Smooth muscle cell (in vitro differentiated cells): ENCODE data around the gene RNF38. TPM values are rescaled to one million over a fixed set of nuclear protein-coding genes. Genes with fewer than 3 reads are reported as not detected.

Experiments used
- DNase-seq: peaks from one replicate; lab custom pipeline; 2025; ENCODE audit not compliant: unreplicated experiment; lab: John Stamatoyannopoulos, UW
- H2AFZ ChIP-seq: fragments of 200-600 bp; sonication (generic); 2 replicates; pipeline ENCODE4 v1.6.0; 2016; ENCODE audit warnings: antibody characterized with exemption, low read depth, mild to moderate bottlenecking
- H3F3A ChIP-seq: fragments of 200-600 bp; sonication (generic); 2 replicates; pipeline ENCODE4 v1.6.0; 2017; ENCODE audit warnings: antibody characterized with exemption, low read depth
- H3K27ac ChIP-seq: fragments of 200-600 bp; sonication (generic); 2 replicates; pipeline ENCODE4 v1.5.1; 2016; ENCODE audit warnings: low read depth, mild to moderate bottlenecking
- H3K27me3 ChIP-seq: fragments of 200-600 bp; sonication (generic); 2 replicates; pipeline ENCODE4 v1.6.1; 2016; ENCODE audit warnings: low read depth, mild to moderate bottlenecking
- H3K36me3 ChIP-seq: fragments of 200-600 bp; sonication (generic); 2 replicates; pipeline ENCODE4 v1.5.1; 2016; ENCODE audit warnings: low read depth
- H3K4me1 ChIP-seq: fragments of 200-600 bp; sonication (generic); 2 replicates; pipeline ENCODE4 v1.5.1; 2016; ENCODE audit warnings: low read depth
- H3K4me2 ChIP-seq: fragments of 200-600 bp; sonication (generic); 2 replicates; pipeline ENCODE4 v1.6.0; 2016; ENCODE audit warnings: mild to moderate bottlenecking
- H3K4me3 ChIP-seq: fragments of 200-600 bp; sonication (generic); 2 replicates; pipeline ENCODE4 v1.5.1; 2016; ENCODE audit warnings: mild to moderate bottlenecking
- H3K79me2 ChIP-seq: fragments of 200-600 bp; sonication (generic); 2 replicates; pipeline ENCODE4 v1.6.0; 2016; ENCODE audit warnings: low read depth, mild to moderate bottlenecking
- H3K9ac ChIP-seq: fragments of 200-600 bp; sonication (generic); 2 replicates; pipeline ENCODE4 v1.6.0; 2016; ENCODE audit warnings: low read depth
- H3K9me3 ChIP-seq: fragments of 200-600 bp; sonication (generic); replicated peaks from 2 replicates; pipeline ENCODE4 v1.5.1; 2016; ENCODE audit warnings: low read depth
- H4K20me1 ChIP-seq: fragments of 200-600 bp; sonication (generic); 2 replicates; pipeline ENCODE4 v1.6.0; 2016; ENCODE audit warnings: low read depth
- WGBS: methylation state at CpG from one replicate; pipeline ENCODE4 v1.1.7; 2016; ENCODE audit warnings: low lambda C conversion rate; 5-methylcytosine and 5-hydroxymethylcytosine counted together
- polyA plus RNA-seq: library from polyadenylated mRNA; unstranded; fragments of >200 nt; fragmentation: Nextera tagmentation; extraction: Ambion mirVana; gene quantifications from 2 replicates; pipeline ENCODE4 v1.2.1, GENCODE V29; 2016
- total RNA-seq: library from RNA; depleted of rRNA; stranded (reverse); fragments of >200 nt; gene quantifications from 2 replicates; pipeline ENCODE4 v1.2.3, GENCODE V29; 2014
- TF ChIP-seq, protein P1 (sequence below): fragments of 200-600 bp; sonication (generic); IDR thresholded peaks from 2 replicates; pipeline ENCODE4 v1.5.1; 2017; ENCODE audit warnings: borderline replicate concordance, mild to moderate bottlenecking, antibody characterized with exemption; ENCODE audit not compliant: insufficient read depth, poor library complexity, severe bottlenecking

The RNF38 gene
- total and polyA plus RNA-seq, 2 experiments from 2014 or later = 10.1 to 27.5 TPM

DNA sequence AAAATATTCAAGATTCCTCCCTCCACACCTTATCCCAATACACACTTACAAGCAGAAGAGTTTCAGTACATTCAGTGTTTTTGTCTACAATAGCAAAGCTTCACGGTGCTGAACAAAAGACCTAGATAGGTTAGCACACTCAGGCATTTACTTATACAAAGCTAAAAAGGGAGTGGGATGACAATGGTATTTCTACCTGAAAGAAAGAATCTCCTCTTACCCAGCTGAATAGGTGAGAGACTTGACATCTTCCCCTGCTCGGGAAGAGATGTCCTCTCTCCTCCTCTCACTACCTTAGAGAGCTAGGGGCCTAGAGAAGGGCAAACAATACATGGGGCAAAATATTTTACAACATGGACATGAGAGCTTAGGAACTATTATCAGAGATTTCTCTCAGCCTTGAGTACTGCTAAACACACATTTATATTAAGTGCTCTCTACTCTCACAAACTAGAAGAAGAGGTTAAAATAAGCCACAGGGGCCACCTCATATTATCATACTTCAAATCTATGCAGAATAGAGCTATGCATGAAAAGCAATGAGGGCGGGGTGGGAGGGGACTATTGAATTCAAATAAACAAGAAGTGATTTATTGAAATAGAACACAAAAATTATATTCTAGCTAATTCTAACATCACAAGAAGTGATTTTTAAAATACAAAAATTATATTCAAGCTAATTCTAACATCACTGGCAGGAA, 38.6 kb upstream of the RNF38 start:
- Histone ChIP-seq H3K9me3 (no peaks in the 10 kb centered on the region), H4K20me1 (peaks cover 89% of the 10 kb centered on the region), H3F3A (no peaks in the 10 kb centered on the region), H3K36me3 (no peaks in the 10 kb centered on the region), H3K79me2 (peaks cover 47% of the 10 kb centered on the region), H3K27ac (no peak overlapping the region), H3K4me3 (no peak overlapping the region), H2AFZ (no peak overlapping the region), H3K9ac (no peak overlapping the region), H3K4me2 (no peak overlapping the region), H3K4me1 (peaks cover 16% of the 10 kb centered on the region), H3K27me3 (no peaks in the 10 kb centered on the region)
- TF ChIP-seq, protein P1, sequence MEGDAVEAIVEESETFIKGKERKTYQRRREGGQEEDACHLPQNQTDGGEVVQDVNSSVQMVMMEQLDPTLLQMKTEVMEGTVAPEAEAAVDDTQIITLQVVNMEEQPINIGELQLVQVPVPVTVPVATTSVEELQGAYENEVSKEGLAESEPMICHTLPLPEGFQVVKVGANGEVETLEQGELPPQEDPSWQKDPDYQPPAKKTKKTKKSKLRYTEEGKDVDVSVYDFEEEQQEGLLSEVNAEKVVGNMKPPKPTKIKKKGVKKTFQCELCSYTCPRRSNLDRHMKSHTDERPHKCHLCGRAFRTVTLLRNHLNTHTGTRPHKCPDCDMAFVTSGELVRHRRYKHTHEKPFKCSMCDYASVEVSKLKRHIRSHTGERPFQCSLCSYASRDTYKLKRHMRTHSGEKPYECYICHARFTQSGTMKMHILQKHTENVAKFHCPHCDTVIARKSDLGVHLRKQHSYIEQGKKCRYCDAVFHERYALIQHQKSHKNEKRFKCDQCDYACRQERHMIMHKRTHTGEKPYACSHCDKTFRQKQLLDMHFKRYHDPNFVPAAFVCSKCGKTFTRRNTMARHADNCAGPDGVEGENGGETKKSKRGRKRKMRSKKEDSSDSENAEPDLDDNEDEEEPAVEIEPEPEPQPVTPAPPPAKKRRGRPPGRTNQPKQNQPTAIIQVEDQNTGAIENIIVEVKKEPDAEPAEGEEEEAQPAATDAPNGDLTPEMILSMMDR = no peak
- 71% methylated on average over 3 of the region's 3 CpGs for WGBS
- DNase-seq = no peak

DNA sequence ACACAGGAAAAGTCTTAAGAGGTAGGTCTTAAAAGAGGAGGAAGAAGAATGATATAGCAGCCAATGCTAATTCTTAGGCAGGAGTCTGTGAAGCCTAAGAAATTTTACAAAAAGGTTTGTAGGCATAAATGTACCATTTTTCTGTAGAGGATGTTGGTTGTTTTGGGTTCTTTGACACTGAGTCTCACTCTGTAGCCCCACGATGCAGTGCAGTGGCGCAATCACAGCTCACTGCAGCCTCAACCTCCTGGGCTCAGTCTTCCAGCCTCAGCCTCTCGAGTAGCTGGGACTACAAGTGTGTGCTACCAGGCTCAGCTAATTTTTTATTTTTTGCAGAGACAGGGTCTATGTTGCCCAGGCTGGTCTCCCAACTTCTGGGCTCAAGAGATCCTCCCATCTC, 37.7 kb upstream of the RNF38 start:
- TF ChIP-seq, protein P1 = no peak
- Histone ChIP-seq H3K9me3 (no peaks in the 10 kb centered on the region), H3K9ac (no peak overlapping the region), H3K27ac (no peak overlapping the region), H3K4me3 (no peak overlapping the region), H3K79me2 (peaks cover 41% of the 10 kb centered on the region), H3F3A (no peaks in the 10 kb centered on the region), H3K27me3 (no peaks in the 10 kb centered on the region), H3K4me1 (peaks cover 8% of the 10 kb centered on the region), H3K36me3 (no peaks in the 10 kb centered on the region), H2AFZ (no peak overlapping the region), H3K4me2 (no peak overlapping the region), H4K20me1 (peaks cover 89% of the 10 kb centered on the region)
- WGBS = 86% methylated on average over 3 of the region's 3 CpGs
- DNase-seq = no peak

DNA sequence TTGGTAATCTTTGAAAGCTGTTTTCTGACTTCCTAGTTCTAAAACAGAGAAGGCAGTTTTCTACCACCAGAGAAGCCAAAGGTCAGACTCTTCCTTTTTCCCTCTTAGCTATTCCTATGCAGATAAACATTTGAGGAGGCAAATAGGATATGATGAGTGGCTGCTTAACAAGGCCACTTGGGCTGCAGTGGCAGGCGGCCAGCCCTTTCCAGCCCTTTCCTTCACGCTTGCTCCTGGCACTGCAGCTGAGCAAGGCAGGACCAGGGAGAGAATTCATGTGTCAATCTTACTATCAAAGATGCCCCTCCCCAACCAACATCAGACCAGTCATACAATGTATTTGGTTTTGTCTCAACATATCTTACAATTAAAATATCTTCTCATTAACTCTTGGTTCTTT, 36.8 kb upstream of the RNF38 start:
- Histone ChIP-seq H4K20me1 (peaks cover 87% of the 10 kb centered on the region), H3K36me3 (no peaks in the 10 kb centered on the region), H3K4me3 (no peak overlapping the region), H3K27ac (no peak overlapping the region), H3K4me2 (no peak overlapping the region), H3K9me3 (no peaks in the 10 kb centered on the region), H3K4me1 (peaks cover 4% of the 10 kb centered on the region), H3K79me2 (peaks cover 42% of the 10 kb centered on the region), H2AFZ (no peak overlapping the region), H3K27me3 (no peaks in the 10 kb centered on the region), H3F3A (no peaks in the 10 kb centered on the region), H3K9ac (no peak overlapping the region)
- 97% methylated on average over 2 of the region's 2 CpGs for WGBS
- TF ChIP-seq, protein P1 = no peak
- DNase-seq = no peak

DNA sequence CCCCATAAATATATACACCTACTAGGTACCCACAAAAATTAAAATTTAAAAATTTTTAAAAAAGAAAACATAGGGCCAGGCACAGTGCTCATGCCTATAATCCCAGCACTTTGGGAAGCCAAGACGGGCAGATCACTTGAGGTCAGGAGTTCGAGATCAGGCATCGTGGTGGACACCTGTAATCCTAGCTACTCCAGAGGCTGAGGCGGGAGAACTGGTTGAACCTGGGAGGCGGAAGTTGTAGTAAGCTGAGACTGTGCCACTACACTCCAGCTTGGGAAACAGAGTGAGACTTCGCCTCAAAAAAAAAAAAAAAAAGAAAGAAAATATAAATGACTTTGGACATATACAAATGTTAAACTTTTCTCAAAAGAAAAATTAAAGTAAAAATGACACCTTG, 33.3 kb upstream of the RNF38 start:
- DNase-seq = no peak
- H3K9ac ChIP-seq = no peak overlapping the region
- no peak overlapping the region for H2AFZ ChIP-seq
- H3K36me3 ChIP-seq = no peaks in the 10 kb centered on the region
- no peaks in the 10 kb centered on the region for H3F3A ChIP-seq
- no peaks in the 10 kb centered on the region for H3K27me3 ChIP-seq
- H4K20me1 ChIP-seq = peaks cover 82% of the 10 kb centered on the region
- no peak overlapping the region for H3K27ac ChIP-seq
- no peaks in the 10 kb centered on the region for H3K9me3 ChIP-seq
- no peak overlapping the region for H3K4me2 ChIP-seq
- H3K4me1 ChIP-seq = no peaks in the 10 kb centered on the region
- TF ChIP-seq, protein P1 = no peak
- no peak overlapping the region for H3K4me3 ChIP-seq
- WGBS = 90% methylated on average over 6 of the region's 6 CpGs
- peaks cover 52% of the 10 kb centered on the region for H3K79me2 ChIP-seq
